KOPT-K1 (cell line): ENCODE results near the gene TRIO.

Source experiments
- H3K27ac ChIP-seq: fragments of 200-600 bp; sonication (generic); 2 replicates; pipeline ENCODE4 v1.5.1; 2016; ENCODE audit warnings: antibody characterized with exemption, mild to moderate bottlenecking, low read depth, low read length; ENCODE audit not compliant: poor library complexity, severe bottlenecking
- H3K36me3 ChIP-seq: fragments of 200-600 bp; sonication (generic); 2 replicates; pipeline ENCODE4 v1.5.1; 2017; ENCODE audit warnings: antibody characterized with exemption, mild to moderate bottlenecking, low read length, moderate library complexity; ENCODE audit not compliant: insufficient read depth
- H3K9me3 ChIP-seq: fragments of 200-600 bp; sonication (generic); 2 replicates; pipeline ENCODE4 v1.5.1; 2017; ENCODE audit warnings: antibody characterized with exemption, low read length, mild to moderate bottlenecking; ENCODE audit not compliant: insufficient read depth, poor library complexity, severe bottlenecking

Gene TRIO

DNA sequence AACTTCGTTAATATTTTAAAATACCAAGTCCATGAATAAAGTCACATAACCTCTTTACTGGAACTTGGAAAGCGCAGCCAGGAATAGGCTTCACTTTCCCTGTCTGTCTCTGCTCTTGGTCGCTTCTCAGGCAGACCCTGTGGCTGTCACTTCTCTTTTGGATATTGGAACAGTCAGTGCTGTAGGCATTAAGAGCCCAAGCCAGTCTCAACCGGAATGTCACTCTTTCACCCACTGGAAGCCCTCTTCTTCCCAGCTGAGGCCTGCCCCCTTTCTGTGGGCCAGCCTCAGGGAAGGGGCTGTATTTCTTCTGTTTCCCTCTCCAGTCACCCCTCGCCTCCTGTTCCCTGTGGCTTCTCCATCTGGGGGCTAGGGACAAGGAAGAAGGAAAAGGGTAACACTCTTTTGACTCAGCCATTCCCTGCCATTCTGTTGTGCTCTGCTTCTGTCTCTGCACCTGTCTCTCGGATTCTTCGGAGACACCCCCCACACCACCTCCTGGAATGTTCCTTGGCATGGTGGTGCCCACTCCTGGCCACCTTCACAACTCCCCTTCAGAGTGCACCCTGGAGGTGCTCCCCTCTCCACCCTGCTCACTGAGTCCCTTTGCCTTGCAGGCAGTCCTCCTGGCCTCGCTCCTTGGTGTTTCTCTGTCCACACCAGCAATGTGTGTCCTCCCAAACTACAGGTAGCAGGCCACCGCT lies 103.4 kb downstream of the TRIO start:
- H3K27ac ChIP-seq = no peak overlapping the region
- no peaks in the 10 kb centered on the region for H3K36me3 ChIP-seq
- no peaks in the 10 kb centered on the region for H3K9me3 ChIP-seq

DNA sequence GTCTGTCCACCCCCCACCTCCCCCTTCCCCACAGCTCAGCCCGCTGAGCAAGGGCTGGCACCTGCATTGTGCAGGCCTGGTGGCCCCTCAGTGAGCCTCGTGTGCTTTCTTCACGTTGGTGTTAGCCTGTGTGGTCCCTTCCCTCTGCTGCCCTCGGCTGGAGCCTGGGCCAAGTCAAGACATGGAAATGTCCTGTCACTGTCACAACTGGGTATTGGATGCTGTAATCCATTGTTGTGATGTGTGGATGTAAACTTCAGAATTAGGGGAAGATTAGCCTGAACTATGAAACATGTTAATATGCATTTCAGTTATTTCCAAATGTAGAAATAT lies 103.9 kb downstream of the TRIO start:
- H3K27ac ChIP-seq = no peak overlapping the region
- no peaks in the 10 kb centered on the region for H3K36me3 ChIP-seq
- H3K9me3 ChIP-seq = no peaks in the 10 kb centered on the region

DNA sequence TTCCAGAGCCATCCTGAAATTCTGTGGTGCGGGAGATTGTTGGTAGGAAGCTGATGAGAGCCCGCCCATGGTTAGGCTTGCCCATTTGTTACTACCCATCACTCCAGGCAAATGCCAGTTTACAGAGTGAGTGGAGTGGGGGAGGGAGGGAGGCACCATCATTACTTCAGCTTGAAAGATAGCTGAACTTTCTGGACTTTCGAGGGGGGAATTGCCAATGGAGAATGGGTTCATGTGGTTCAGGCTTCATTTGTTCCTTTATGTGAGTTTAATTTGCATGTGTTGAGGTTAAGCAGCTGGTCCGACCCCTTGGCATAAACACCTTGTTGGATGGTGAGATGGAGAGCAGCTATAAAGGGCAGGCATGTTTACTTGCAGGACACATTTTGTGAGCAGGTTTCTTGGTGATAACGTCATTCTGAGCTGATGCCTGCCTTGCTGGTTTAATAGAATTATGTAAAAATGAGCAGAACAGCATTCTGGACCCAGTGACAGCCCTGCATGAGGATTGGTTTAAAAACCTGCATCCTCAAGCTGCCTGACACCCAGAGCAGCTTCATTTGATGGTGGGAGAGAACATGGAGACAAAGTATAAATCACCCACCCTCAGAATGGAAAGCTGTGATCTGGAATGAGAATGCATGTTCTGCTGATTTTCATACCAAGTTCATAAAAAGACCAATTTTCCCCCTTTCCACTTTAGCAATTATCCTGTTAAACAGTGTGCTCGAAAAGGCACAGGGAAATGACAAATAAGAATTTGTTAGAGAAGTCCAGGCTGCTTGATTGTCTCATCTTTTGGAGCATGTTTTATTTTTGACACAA lies 106.3 kb downstream of the TRIO start:
- Histone ChIP-seq H3K9me3 (no peaks in the 10 kb centered on the region), H3K27ac (no peak overlapping the region), H3K36me3 (no peaks in the 10 kb centered on the region)

DNA sequence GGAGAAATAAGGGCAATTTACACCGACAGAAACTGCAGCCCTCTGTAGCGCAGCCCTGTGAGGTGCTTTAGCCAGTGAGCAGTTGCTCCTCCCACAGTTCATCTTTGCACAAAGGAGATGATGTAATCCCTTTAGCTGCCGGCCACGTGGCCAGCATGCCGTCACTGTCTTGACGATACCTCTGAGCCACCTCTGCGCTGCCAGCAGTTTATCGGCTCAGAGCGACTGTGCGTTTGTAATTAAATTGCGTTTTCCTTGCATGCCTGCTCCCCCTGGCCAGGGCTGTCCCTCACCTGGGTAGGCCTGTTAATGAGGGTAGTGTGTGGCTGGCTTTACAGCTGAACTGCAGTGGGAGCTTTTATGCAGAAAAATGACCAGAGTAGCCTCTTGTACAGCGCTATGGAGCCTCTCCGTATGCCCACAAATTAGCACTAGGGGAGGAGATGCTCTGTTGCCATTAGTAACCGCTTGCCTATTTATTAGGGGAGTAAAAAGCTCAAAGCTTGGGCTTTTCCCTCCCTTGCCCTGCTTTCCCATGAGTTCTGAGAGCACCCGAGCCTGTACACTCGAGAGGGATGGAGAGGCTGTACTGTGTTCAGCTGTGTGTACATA lies 107.0 kb downstream of the TRIO start:
- H3K27ac ChIP-seq = no peak overlapping the region
- no peaks in the 10 kb centered on the region for H3K9me3 ChIP-seq
- no peaks in the 10 kb centered on the region for H3K36me3 ChIP-seq

DNA sequence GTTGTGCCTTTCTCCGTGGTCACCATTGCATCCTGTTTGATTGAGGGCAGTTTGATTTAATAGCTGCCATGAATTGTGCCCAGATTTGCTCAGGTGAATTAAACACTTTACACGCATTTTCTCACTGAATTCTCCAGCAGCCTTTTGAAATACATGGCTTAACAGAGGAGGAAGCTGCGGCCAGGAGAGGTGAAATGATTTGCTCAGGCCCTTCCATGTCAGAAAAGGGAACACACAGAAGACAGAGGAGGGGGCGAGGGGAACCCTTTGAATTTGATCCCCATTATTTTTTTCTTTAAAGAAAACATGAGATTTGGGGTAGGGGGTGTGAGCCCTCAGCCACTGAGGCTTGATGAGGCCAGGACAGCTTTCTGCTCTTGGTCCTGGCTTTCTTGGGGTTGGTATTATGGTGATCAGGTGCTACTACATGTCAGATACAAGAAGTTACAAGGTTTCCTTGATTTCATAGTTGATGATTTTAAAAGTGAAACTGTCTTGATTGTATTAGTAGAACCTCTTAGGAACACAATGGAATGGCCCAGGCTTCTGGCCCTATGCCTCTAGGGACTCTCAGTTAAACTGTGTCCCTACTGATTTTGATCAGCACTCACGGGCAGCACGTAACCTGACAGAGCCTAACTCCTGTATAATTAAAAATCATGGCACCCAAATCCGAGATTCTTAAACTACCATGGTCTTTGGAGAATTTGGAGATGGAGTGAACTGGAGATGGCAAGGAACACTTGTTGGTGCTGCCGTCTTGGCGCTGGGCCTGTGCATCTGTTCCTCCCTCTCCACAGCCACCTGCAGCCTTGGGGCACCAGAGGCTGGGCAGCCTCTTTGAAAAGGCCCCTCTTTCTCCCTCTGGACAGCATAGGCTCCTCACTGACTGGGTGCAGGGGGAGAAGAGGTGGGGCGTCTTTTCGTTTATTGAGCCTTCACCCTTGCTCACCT lies 107.9 kb downstream of the TRIO start:
- no peak overlapping the region for H3K27ac ChIP-seq
- no peaks in the 10 kb centered on the region for H3K36me3 ChIP-seq
- no peaks in the 10 kb centered on the region for H3K9me3 ChIP-seq

DNA sequence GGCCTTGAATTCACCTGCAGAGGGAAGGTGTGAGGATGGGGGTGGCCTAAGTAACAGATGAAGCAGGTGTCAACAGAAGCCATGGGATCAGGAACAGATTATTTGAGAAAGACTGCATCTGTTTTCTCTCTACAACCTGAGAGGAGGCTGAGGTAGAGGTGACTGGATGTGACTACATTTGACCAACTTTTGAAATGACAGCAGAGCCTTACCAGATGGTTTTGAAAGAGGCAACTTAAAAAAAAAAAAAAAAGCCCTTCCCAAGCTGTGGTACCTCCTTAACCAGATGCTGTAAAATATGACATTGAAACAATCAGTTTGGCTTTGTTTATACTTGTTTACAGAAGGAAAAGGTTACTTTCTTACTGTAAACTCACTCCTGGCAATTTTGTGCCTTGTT lies 108.6 kb downstream of the TRIO start:
- Histone ChIP-seq H3K36me3 (no peaks in the 10 kb centered on the region), H3K9me3 (no peaks in the 10 kb centered on the region), H3K27ac (no peak overlapping the region)

DNA sequence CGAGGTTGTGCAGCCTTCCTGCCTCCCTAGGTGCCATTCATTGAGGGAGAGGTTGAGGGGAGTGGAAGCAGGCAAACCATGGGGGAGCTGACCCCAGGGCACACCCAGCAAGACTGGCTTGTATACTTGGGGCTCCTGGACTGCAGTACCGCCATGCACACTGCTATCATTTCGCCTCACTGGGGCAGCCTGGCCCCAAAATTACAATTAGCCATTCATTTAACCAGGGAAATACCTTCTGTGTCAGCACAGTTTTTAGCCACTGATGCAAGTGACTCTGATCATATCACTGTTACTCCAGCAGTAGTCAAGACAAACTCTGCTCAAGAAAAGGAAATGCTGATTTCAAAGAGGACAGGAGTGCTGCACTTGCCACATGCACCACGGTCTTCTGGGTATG lies 109.7 kb downstream of the TRIO start:
- Histone ChIP-seq H3K36me3 (no peaks in the 10 kb centered on the region), H3K27ac (no peak overlapping the region), H3K9me3 (no peaks in the 10 kb centered on the region)

DNA sequence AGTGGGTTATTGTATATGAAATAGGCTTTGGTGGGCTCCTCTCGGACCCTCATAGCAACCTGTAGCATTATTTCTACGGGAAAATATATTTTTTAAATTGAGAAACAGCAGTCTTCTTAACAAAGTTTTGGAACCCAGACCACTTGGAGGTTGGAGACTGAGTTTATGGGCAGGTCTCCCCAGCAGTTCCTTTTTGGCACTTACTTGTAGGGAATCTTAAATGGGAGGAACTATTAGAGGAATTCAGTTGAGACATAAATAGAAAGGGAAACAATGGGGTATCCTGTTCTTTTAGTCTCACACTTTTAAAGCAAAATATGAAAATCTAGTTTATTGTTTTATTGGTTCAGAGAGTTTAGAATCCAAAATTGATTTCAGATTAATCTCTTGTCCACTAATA lies 111.5 kb downstream of the TRIO start:
- Histone ChIP-seq H3K9me3 (no peaks in the 10 kb centered on the region), H3K27ac (no peak overlapping the region), H3K36me3 (no peaks in the 10 kb centered on the region)

DNA sequence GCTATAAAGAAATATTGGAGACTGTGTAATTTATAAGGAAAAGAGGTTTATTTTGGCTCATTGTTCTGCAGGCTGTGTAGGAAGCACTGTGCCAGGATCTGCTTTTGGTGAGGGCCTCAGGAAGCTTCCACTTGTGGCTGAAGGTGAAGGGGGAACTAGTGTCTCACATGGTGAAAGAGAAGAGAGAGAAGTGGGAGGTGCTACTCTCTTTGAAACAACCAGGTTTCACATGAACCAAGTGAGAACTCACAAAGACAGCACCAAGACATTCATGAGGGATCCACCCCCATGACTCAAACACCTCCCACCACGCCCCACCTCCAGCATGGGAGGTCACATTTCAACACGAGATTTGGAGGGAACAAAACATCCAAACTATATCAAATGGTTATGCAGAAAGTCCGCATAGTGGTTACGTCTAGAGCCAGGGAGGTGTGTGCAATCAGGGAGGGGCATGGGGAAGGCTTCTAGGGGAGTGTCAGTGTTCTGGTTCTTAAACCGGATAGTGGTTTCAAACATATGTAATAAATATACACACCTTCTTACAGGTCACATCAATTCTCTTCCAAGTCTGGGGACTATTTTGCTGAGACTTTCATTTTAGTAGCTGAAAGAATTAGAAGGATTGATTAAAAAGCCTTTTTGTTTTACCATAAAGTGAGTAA lies 113.0 kb downstream of the TRIO start:
- Histone ChIP-seq H3K27ac (no peak overlapping the region), H3K9me3 (no peaks in the 10 kb centered on the region), H3K36me3 (no peaks in the 10 kb centered on the region)

DNA sequence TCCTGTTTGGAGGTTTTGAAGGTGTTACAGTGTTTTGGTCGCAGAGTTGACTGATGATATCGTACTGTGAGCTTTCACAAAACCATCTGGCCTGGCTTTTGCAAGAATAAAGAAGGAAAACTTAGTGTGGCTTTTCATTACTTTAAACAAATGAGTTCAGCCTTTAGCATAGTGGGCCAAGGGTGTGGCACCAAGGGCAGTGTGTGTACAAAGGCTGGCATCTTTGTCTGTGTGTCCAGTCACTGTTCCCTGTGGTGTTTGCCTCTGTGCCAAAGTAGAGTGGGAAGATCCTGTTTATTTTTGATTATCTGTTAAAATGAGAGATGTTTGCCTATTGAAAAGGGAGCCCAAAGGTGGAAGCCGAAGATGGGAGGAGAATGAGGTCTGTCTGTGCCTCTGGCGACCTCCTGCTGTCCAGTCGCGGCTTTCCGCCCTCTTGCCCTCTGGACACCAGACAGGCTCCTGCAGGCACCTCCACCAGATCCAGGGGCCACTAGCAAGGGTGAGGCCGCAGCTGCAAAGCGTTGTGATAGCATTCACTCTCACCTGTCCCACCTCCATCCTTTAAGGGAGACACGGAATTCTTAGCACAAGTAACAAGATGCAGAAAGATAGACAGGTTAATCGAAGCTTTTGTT lies 113.7 kb downstream of the TRIO start:
- no peaks in the 10 kb centered on the region for H3K9me3 ChIP-seq
- no peak overlapping the region for H3K27ac ChIP-seq
- H3K36me3 ChIP-seq = no peaks in the 10 kb centered on the region

DNA sequence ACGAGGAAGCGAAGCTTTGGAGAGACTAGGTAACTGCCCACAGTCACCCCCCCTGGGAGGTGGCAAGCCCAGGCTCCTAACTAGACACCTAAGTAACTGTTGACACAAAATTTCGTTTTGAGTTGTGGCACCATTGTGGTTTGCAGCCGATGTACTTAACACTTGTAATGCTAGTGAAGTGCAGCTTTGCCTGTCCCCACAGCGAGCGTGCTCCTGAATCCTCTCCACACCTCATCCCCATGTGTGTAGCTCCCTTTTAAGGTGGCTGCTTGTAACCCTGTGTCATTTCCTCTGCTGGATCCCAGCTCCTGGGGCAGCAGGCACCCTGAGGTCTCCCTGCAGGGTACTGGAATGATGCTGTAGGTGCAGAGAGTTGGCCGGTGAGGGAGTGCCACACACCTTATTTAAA lies 114.9 kb downstream of the TRIO start:
- no peaks in the 10 kb centered on the region for H3K36me3 ChIP-seq
- H3K27ac ChIP-seq = no peak overlapping the region
- no peaks in the 10 kb centered on the region for H3K9me3 ChIP-seq

DNA sequence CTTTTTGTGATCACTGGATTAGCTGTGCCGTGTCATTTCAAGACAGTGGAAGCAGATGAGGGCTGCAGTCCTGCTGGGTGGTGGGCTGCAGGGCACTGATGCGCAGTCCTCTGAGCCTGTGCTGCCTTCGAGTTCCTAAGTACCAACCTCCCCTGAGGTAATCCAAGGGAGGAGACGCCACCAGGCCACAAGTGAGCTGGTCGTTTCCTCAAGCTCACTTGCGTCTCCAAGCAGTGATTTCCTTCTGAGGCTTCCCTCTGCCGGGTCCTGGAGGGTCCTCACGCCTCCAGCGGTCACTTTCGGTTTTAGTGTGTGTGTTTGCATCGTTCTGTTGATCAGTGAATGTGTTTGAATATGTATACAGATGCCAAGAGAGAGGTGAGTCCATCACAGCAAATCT lies 115.7 kb downstream of the TRIO start:
- Histone ChIP-seq H3K27ac (no peak overlapping the region), H3K9me3 (no peaks in the 10 kb centered on the region), H3K36me3 (no peaks in the 10 kb centered on the region)

DNA sequence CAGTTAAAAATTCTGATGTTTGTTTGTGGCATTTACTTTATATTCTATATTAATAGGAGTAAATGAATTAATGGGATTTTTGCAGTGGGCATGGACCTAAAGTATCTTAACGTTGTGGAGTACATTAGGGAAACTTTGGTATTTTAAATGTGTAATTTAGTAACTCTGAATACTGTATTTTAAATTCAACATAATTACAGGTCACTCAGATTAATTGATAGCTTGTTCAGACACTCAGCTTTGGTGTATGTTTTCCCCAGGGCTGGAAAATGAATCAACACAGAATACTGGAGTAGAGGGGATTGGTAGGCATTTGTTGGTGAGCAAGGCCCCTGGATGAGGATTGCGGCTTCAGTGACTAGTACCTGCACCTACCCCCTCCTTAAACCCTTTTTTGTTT lies 117.5 kb downstream of the TRIO start:
- Histone ChIP-seq H3K36me3 (no peaks in the 10 kb centered on the region), H3K27ac (no peak overlapping the region), H3K9me3 (no peaks in the 10 kb centered on the region)

DNA sequence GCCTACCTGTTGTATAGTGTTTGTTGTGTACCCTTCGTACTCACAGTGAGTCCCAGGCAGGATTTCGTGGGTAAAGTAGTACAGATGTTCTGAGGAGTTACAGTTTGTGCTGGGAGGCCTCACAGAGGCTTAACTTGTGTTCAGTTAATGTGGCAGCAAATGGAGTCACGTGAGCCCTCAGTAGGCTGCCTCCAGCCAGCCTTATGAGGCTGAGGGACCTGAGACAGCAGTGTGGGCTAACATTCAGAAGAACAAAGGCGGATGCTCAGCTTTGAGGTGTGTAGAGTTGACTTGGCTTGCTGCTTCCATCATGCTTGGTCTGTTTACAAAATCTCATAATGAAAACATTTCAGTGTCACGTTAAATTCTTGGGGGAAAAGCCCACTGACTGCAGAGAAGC lies 118.1 kb downstream of the TRIO start:
- H3K27ac ChIP-seq = no peak overlapping the region
- no peaks in the 10 kb centered on the region for H3K9me3 ChIP-seq
- H3K36me3 ChIP-seq = no peaks in the 10 kb centered on the region
